Neural cell (in vitro differentiated cells): Measurements from ENCODE around the gene CCNK.

Experiments used
- CTCF ChIP-seq: fragments of 450-650 bp; IDR thresholded peaks from 2 replicates; pipeline ENCODE4 v1.5.1; 2014; ENCODE audit warnings: antibody characterized with exemption, mild to moderate bottlenecking, moderate library complexity; ENCODE audit not compliant: poor library complexity, severe bottlenecking
- EZH2 ChIP-seq: fragments of 200-600, 300-800 bp; shearing (Covaris generic), sonication (generic); IDR thresholded peaks from 2 replicates; pipeline ENCODE4 v1.6.1; 2014; ENCODE audit warnings: antibody characterized with exemption, low read length, borderline replicate concordance, mild to moderate bottlenecking; ENCODE audit not compliant: insufficient read depth, poor library complexity, severe bottlenecking
- MXI1 ChIP-seq: fragments of 450-650 bp; conservative IDR thresholded peaks from 2 replicates; pipeline ENCODE4 v1.6.1; 2014; ENCODE audit warnings: antibody characterized with exemption, mild to moderate bottlenecking; ENCODE audit not compliant: poor library complexity, severe bottlenecking
- POLR2AphosphoS5 ChIP-seq: IDR thresholded peaks from 2 replicates; pipeline ENCODE4 v1.6.1; 2012
- REST ChIP-seq: IDR thresholded peaks from 2 replicates; pipeline ENCODE4 v1.6.1; 2012; ENCODE audit warnings: borderline replicate concordance
- TAF1 ChIP-seq: IDR thresholded peaks from 2 replicates; pipeline ENCODE4 v1.6.1; 2012; ENCODE audit warnings: low read depth

GRCh38 chr14:99452968-99453367 lies 28.2 kb upstream of the CCNK start:
- TF ChIP-seq EZH2 (no peak), CTCF (no peak), POLR2AphosphoS5 (no peak), TAF1 (no peak), REST (no peak), MXI1 (no peak)
